HG03039 (cell line): Measurements from ENCODE around the gene TUBA4B.
"Not testable (repeated sequence)": the region's sequence is repeated elsewhere in the genome, so short reads cannot be mapped to it uniquely, and the experiment has no call there.

Source experiments
- ATAC-seq: cut with Tn5 transposase; IDR thresholded peaks from one replicate; pipeline ENCODE4 v1.9.1; 2021; ENCODE audit warnings: mild to moderate bottlenecking, moderate library complexity; ENCODE audit not compliant: unreplicated experiment

TUBA4B gene

GRCh38 chr2:219273937-219274336, 20.9 kb downstream of the TUBA4B start:
- no peak for ATAC-seq

GRCh38 chr2:219274361-219274921, 21.4 kb downstream of the TUBA4B start:
- no peak for ATAC-seq

GRCh38 chr2:219277703-219278654, 24.9 kb downstream of the TUBA4B start:
- ATAC-seq, result no peak

- ATAC-seq, result no peak
Observed at GRCh38 chr2:219278655-219279150, 25.7 kb downstream of the TUBA4B start.

- peak; percentile 88 for ATAC-seq
Observed at GRCh38 chr2:219279151-219279915, 26.3 kb downstream of the TUBA4B start, which contains the start of gene DNAJB2. TSS of gene DNAJB2 (plus strand) at chr2:219279366. CDS start at chr2:219279834, 468 bp downstream.

GRCh38 chr2:219279916-219280516, 27.0 kb downstream of the TUBA4B start:
- no peak for ATAC-seq

- no peak for ATAC-seq
Observed at GRCh38 chr2:219280651-219281050, 27.6 kb downstream of the TUBA4B start.

- no peak for ATAC-seq
Observed at GRCh38 chr2:219281588-219281987, 28.5 kb downstream of the TUBA4B start.

GRCh38 chr2:219282375-219282774, 29.3 kb downstream of the TUBA4B start:
- no peak for ATAC-seq

GRCh38 chr2:219282943-219283581, 30.0 kb downstream of the TUBA4B start:
- ATAC-seq, result no peak

- no peak for ATAC-seq
Observed at GRCh38 chr2:219284501-219285372, 31.7 kb downstream of the TUBA4B start.

GRCh38 chr2:219285373-219285735, 32.3 kb downstream of the TUBA4B start:
- ATAC-seq, result no peak

GRCh38 chr2:219285894-219286425, 32.9 kb downstream of the TUBA4B start:
- no peak for ATAC-seq

- ATAC-seq, result no peak
Observed at GRCh38 chr2:219286436-219287115, 33.5 kb downstream of the TUBA4B start.

GRCh38 chr2:219287116-219287440, 34.0 kb downstream of the TUBA4B start:
- ATAC-seq, result not testable (repeated sequence)

- no peak for ATAC-seq
Observed at GRCh38 chr2:219287580-219288265, 34.7 kb downstream of the TUBA4B start.

- ATAC-seq, result no peak
Observed at GRCh38 chr2:219289195-219289536, 36.1 kb downstream of the TUBA4B start.
